B cell (primary cell): ENCODE data around the gene FZR1.

Experiments
- CTCF ChIP-seq: fragments of 200-600 bp; IDR thresholded peaks from one replicate; pipeline ENCODE4 v1.8.0; 2022; ENCODE audit warnings: antibody characterized with exemption, mild to moderate bottlenecking
- EZH2 ChIP-seq: IDR thresholded peaks from 2 replicates; pipeline ENCODE4 v1.6.1; 2012; ENCODE audit warnings: borderline replicate concordance, low read depth, mild to moderate bottlenecking, moderate library complexity, low read length; ENCODE audit not compliant: insufficient read depth, poor library complexity, severe bottlenecking

- TF ChIP-seq CTCF (no peak), EZH2 (no peak)
Measured at GRCh38 chr19:3468211-3468610, 37.9 kb upstream of the FZR1 start.
